ENCODE measurements around the gene PWWP2B. TPM values are rescaled to one million over a fixed set of nuclear protein-coding genes. Genes with fewer than 3 reads are reported as not detected.

PWWP2B gene
- total RNA-seq, 1 donor from 2014 or later: 24.3 TPM

- Mint-ChIP-seq H3K36me3 (ENCODE audit: insufficient read depth) (no peaks in the 10 kb centered on the region), H3K27ac (no peak overlapping the region), H3K4me3 (ENCODE audit: low read depth) (no peak overlapping the region), H3K4me1 (ENCODE audit: low read depth) (peaks cover 5% of the 10 kb centered on the region), H3K27me3 (no peaks in the 10 kb centered on the region), H3K9me3 (ENCODE audit: low read depth) (no peaks in the 10 kb centered on the region)
- no peak for TF ChIP-seq CTCF (IDR thresholded peaks at IDR 0.05; ENCODE audit: unreplicated experiment)
- DNase-seq (ENCODE audit: low spot score, unreplicated experiment): no peak
Observed at GRCh38 chr10:132444877-132445351, 47.9 kb downstream of the PWWP2B start.

GRCh38 chr10:132445516-132446194 lies 48.7 kb downstream of the PWWP2B start:
- no peak for TF ChIP-seq CTCF (IDR thresholded peaks at IDR 0.05; ENCODE audit: unreplicated experiment)
- H3K27ac Mint-ChIP-seq: no peak overlapping the region
- H3K4me3 Mint-ChIP-seq (ENCODE audit: low read depth): no peak overlapping the region
- no peaks in the 10 kb centered on the region for H3K36me3 Mint-ChIP-seq (ENCODE audit: insufficient read depth)
- no peak for DNase-seq (ENCODE audit: low spot score, unreplicated experiment)
- H3K27me3 Mint-ChIP-seq: no peaks in the 10 kb centered on the region
- peaks cover 5% of the 10 kb centered on the region for H3K4me1 Mint-ChIP-seq (ENCODE audit: low read depth)
- no peaks in the 10 kb centered on the region for H3K9me3 Mint-ChIP-seq (ENCODE audit: low read depth)

GRCh38 chr10:132446195-132446581 lies 49.2 kb downstream of the PWWP2B start:
- H3K36me3 Mint-ChIP-seq (ENCODE audit: insufficient read depth): no peaks in the 10 kb centered on the region
- DNase-seq (ENCODE audit: low spot score, unreplicated experiment): no peak
- no peak overlapping the region for H3K4me3 Mint-ChIP-seq (ENCODE audit: low read depth)
- H3K27me3 Mint-ChIP-seq: no peaks in the 10 kb centered on the region
- no peaks in the 10 kb centered on the region for H3K9me3 Mint-ChIP-seq (ENCODE audit: low read depth)
- no peak for TF ChIP-seq CTCF (IDR thresholded peaks at IDR 0.05; ENCODE audit: unreplicated experiment)
- peaks cover 5% of the 10 kb centered on the region for H3K4me1 Mint-ChIP-seq (ENCODE audit: low read depth)
- H3K27ac Mint-ChIP-seq: no peak overlapping the region

GRCh38 chr10:132446661-132447445 lies 49.9 kb downstream of the PWWP2B start:
- Mint-ChIP-seq H3K27me3 (no peaks in the 10 kb centered on the region), H3K4me3 (ENCODE audit: low read depth) (no peak overlapping the region), H3K27ac (no peak overlapping the region), H3K36me3 (ENCODE audit: insufficient read depth) (no peaks in the 10 kb centered on the region), H3K4me1 (ENCODE audit: low read depth) (peaks cover 5% of the 10 kb centered on the region), H3K9me3 (ENCODE audit: low read depth) (no peaks in the 10 kb centered on the region)
- DNase-seq (ENCODE audit: low spot score, unreplicated experiment): no peak
- peak; percentile 58 for TF ChIP-seq CTCF (IDR thresholded peaks at IDR 0.05; ENCODE audit: unreplicated experiment)

GRCh38 chr10:132447446-132448247 lies 50.6 kb downstream of the PWWP2B start:
- Mint-ChIP-seq H3K27me3 (no peaks in the 10 kb centered on the region), H3K4me1 (ENCODE audit: low read depth) (peaks cover 4% of the 10 kb centered on the region), H3K9me3 (ENCODE audit: low read depth) (no peaks in the 10 kb centered on the region), H3K36me3 (ENCODE audit: insufficient read depth) (no peaks in the 10 kb centered on the region), H3K4me3 (ENCODE audit: low read depth) (no peak overlapping the region), H3K27ac (peak overlapping the region; percentile 37)
- TF ChIP-seq CTCF (IDR thresholded peaks at IDR 0.05; ENCODE audit: unreplicated experiment): no peak
- no peak for DNase-seq (ENCODE audit: low spot score, unreplicated experiment)
